GM19468 (cell line): ENCODE results near the gene BTN3A1.
"Not testable (repeated sequence)": the region's sequence is repeated elsewhere in the genome, so short reads cannot be mapped to it uniquely, and the experiment has no call there.

ENCODE experiments used
- ATAC-seq: cut with Tn5 transposase; IDR thresholded peaks from one replicate; pipeline ENCODE4 v1.9.1; 2021; ENCODE audit warnings: mild to moderate bottlenecking, moderate library complexity, moderate number of reproducible peaks; ENCODE audit not compliant: unreplicated experiment; ENCODE audit errors: extremely low read depth

The BTN3A1 gene

DNA sequence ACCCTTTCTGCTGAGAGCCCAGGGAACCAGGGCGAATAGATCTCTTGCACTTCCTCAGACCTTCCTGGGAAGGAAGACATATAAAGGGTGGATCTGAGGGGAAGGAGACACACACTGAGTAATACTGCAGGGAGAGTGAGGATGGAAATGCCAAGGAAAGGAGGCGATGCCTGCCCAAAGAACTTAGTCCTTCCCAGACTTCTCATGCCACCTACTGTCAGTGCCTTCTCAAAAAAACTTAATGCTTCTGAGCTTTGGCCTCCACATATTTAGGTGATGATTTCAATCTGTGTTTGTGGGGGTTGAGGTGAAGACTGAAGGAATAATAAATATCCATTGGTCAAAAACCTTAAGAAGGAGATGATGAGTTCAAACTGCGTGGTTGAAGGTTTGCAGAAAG is 9.7 kb downstream of the BTN3A1 start:
- no peak for ATAC-seq

DNA sequence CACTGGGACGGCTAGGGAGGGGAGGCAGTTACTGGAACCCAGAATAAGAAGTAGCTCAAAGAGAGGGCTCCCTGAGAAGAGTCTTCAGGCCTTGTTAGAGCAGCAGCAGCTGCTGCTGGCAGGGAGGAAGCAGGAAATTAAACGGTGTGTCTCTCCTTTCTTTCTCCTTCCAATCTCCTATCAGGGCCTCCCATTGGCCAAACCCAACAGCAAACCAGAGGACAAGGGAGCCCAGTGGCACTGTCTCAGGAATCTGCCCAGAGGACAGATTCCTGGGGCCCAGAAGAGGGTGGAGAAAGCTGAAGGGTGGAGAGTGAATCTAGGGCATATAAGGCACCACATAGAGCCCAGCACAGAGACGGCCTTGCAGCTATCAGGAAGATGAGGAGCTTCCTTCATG is 10.2 kb downstream of the BTN3A1 start:
- ATAC-seq: no peak

DNA sequence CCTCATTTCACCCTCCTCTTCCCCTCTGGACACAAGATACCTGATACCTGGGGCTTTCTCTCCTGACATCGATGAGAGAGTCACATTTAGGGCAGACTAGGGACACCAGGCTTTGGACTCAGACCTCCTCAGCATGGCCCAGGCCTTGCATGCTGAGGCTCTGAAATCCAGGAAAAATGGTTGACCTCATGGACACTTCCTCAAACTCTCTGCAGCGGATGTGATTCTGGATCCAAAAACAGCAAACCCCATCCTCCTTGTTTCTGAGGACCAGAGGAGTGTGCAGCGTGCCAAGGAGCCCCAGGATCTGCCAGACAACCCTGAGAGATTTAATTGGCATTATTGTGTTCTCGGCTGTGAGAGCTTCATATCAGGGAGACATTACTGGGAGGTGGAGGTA is 10.9 kb downstream of the BTN3A1 start:
- ATAC-seq: no peak

DNA sequence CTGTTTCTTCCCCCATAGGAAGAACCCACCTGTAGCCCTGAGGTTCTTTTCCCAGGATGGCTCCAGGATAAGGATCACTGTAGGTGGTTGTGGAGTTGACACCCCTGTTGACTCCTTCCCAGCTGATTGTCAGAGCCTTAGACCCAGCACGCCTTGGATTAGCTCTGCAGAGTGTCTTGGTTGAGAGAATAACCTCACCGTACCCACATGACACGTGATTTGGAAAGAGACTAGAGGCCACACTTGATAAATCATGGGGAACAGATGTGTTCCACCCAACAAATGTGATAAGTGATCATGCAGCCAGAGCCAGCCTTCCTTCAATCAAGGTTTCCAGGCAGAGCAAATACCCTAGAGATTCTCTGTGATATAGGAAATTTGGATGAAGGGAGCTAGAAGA is 12.2 kb downstream of the BTN3A1 start:
- no peak for ATAC-seq

GRCh38 chr6:26415036-26415614 is 13.1 kb downstream of the BTN3A1 start:
- ATAC-seq: no peak

- no peak for ATAC-seq
Observed at GRCh38 chr6:26415791-26416190, 13.7 kb downstream of the BTN3A1 start.

GRCh38 chr6:26416288-26416687 is 14.2 kb downstream of the BTN3A1 start:
- no peak for ATAC-seq

- not testable (repeated sequence) for ATAC-seq
Observed at GRCh38 chr6:26418077-26418476, 16.0 kb downstream of the BTN3A1 start.

DNA sequence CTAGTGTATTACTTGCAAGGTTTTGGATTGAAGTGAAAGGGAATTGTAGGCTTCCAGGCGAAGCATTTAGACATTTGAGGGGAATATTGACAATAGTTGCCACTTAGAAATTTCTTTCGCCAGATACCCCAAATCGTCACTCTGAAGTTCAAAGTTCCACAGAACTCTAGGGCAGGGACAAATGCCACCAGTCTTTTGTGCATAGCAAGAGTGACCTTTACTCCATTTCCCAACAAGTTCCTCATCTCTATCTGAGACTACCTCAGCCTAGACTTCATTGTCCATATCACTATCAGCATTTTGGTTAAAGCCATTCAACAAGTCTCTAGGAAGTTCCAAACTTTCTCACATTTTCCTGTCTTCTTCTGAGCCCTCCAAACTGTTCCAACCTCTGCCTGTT is 16.7 kb downstream of the BTN3A1 start:
- ATAC-seq: not testable (repeated sequence)

DNA sequence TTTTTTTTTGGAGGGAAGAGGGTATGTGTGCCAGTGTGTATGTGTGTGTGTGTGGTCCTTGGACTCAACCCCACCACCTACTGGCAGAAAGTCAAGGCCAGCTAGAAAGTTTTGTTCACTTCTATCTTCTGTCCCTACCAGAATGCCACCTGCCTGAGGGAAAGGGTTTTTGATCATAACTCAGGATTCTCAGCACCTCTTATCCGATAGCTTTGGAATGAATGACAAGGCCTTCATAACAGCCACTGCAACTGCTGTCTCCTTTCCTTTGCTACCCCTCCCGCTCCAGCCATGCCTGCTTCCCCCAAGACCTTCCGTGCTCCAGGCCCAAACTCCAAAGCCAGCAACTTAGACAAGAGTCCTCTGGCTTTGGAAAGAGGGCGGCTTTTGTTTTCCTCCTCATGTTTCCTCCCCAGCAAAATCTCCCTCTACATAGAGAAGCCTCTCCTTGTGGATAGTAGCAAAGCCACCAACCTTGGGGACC is 18.7 kb downstream of the BTN3A1 start:
- no peak for ATAC-seq

DNA sequence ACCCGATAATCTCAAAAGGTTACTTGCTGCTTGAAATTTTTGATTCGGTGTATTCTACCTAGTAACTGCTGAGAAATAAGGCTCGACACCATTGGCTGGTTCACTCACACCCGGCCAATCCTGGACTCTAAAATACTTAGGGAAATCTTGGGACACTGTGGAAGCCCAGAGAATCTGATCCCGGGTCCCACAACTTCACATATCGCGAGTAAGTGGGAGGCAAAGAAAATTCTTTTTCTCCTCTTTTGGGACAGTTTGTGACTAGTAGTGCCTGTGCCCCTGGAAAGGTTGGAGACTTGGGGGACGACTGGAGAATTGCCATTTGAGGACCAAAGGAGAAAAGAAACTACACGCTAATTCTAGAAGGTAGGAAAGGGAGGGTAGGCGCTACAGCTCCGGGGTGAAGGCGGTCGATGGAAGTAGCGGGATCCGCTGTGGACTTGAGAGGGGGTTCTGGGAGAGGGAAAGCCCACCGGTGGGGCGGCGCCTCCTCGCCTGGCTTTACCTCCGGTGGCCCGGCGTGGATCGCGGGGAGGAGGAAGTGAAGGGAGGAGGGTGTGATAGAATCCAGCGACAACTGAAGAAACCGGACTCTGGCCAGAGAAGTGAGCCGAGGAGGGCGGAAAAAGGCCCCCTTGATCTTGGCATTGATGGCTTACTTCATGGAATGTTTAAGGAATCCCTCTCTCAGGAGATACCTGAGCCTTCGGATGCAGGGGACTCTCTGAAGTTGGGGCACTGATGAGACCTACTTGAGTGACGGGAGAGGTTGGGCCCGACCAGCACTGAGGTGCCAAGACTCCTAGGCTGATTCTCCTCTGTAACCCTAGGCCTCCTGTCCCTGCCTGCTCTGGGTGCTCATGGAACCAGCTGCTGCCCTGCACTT is 19.4 kb downstream of the BTN3A1 start:
- ATAC-seq: peak; percentile 77

DNA sequence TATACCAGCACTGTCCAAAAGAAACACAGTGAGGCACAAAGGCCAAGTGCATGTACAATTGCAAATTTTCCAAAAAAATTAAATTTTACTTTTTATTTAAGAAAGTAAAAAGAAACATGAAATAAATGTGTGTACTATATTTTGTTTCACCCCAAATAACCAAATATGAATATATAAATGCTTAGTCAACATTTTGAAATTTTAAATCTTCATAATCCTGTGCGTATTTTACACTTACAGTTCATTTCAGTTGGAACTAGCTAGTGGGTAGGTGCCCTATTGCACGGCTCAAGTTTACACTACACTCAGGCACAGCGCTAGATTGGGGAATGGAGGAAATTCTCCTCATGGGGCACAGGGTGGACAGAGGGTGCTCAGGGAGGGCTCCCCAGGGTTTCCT is 20.3 kb downstream of the BTN3A1 start:
- no peak for ATAC-seq

- no peak for ATAC-seq
Observed at GRCh38 chr6:26426691-26427450, 24.8 kb downstream of the BTN3A1 start.

GRCh38 chr6:26427451-26427809 is 25.4 kb downstream of the BTN3A1 start:
- no peak for ATAC-seq

- no peak for ATAC-seq
Observed at GRCh38 chr6:26428206-26428605, 26.1 kb downstream of the BTN3A1 start.

DNA sequence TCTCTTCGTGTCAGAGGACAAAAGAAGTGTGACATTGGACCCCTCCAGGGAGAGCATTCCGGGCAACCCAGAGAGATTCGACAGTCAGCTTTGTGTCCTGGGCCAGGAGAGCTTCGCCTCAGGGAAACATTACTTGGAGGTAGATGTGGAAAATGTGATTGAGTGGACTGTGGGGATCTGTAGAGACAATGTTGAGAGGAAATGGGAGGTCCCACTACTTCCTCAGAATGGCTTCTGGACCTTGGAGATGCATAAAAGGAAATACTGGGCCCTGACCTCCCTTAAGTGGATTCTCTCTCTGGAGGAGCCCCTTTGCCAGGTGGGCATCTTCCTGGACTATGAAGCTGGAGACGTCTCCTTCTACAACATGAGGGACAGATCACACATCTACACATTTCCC is 28.7 kb downstream of the BTN3A1 start:
- ATAC-seq: no peak

DNA sequence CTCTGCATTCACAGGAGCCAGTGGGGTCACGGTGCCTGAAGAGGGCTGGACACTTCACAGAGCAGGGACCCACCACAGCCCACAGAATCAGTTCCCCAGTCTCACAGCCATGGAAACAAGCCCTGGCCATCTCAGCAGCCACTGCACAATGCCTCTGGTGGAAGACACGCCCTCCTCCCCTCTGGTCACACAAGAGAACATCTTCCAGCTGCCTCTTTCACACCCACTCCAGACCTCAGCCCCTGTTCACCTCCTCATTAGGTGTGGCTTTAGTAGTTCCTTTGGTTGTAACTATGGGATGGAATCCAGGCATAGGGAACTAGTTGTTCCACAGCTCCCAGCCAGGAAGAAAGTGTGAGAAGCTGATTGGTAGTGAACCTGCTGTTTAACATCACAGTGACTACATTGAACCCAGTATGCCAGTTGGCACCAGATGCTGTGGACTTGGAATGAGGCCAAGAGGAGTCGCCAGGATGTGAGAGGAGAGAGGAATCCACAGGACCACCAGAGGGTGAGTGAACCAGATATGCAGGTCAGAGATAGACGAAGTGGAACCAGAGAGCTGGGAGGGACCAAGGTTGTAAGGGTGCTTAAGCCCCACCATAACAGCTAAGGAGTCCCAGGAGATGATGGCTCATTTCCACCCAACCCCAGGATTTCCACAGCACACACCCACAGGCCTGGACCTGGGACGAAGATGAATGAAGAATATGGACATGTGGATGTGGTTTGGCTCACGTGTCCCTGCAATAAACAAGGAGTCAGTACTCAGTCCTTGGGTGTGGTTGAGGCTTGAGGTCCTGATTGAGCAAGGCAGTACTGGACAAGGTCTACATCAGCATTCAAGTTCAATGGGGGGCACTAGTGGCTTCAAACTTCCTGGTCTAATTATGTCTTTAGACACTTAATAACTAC is 29.4 kb downstream of the BTN3A1 start:
- ATAC-seq: no peak

DNA sequence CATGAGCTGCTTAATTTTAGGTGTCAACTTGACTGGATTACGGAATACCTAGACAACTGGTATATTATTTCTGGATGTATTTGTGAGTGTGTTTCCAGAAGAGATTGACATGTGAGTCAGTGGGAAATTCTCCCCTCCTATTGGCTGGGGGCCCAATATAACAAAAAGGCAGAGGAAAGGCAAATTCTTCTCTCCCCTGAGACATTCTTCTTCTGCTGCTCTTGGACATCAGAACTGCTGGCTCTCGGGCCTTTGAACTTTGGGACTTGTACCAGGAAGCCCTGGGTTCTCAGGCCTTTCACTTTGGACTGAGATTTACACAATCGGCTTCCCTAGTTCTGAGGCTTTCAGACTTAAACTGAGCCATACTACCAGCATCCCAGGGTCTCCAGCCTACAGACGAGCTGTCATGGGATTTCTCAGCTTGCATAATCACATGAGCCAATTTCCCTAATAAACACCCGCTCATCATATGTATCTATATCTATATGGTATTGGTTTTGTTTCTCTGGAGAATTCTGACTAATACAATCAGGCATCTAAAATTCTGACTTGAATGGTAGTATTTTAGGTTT is 30.6 kb downstream of the BTN3A1 start:
- ATAC-seq: no peak

GRCh38 chr6:26433680-26434079 is 31.6 kb downstream of the BTN3A1 start:
- ATAC-seq: not testable (repeated sequence)

GRCh38 chr6:26436018-26436417 is 33.9 kb downstream of the BTN3A1 start:
- ATAC-seq: no peak
